NT2/D1 (cell line): Measurements from ENCODE around the gene MRPL21.

Source experiments
- DNase-seq: peaks from one replicate; pipeline ENCODE4 v3.0.0-alpha.2; 2011; ENCODE audit warnings: low read depth, low spot score
- H3K27me3 ChIP-seq: 2 replicates; pipeline ENCODE4 v1.6.0; 2011; ENCODE audit warnings: mild to moderate bottlenecking; ENCODE audit not compliant: insufficient read length, insufficient read depth
- H3K36me3 ChIP-seq: 2 replicates; pipeline ENCODE4 v1.6.1; 2011; ENCODE audit warnings: mild to moderate bottlenecking, low read length, mixed read lengths; ENCODE audit not compliant: insufficient read depth, insufficient read length
- H3K4me1 ChIP-seq: 2 replicates; pipeline ENCODE4 v1.5.1; 2011; ENCODE audit not compliant: insufficient read depth, insufficient read length
- H3K4me3 ChIP-seq: 2 replicates; pipeline ENCODE4 v1.5.1; 2011; ENCODE audit warnings: low read depth; ENCODE audit not compliant: insufficient read length
- H3K9ac ChIP-seq: 2 replicates; pipeline ENCODE4 v1.6.0; 2011; ENCODE audit warnings: low read depth; ENCODE audit not compliant: insufficient read length
- H3K9me3 ChIP-seq: 2 replicates; pipeline ENCODE4 v1.5.1; 2011; ENCODE audit warnings: mild to moderate bottlenecking, low read length; ENCODE audit not compliant: insufficient read depth
- SUZ12 ChIP-seq: IDR thresholded peaks from 2 replicates; pipeline ENCODE4 v1.6.1; 2011; ENCODE audit not compliant: insufficient read length, insufficient read depth; ENCODE audit errors: extremely low read depth
- YY1 ChIP-seq: IDR thresholded peaks from 2 replicates; pipeline ENCODE4 v1.6.1; 2011; ENCODE audit not compliant: insufficient read length, insufficient read depth
- ZNF274 ChIP-seq: IDR thresholded peaks from 2 replicates; pipeline ENCODE4 v1.6.1; 2011; ENCODE audit warnings: mild to moderate bottlenecking, low read depth, low read length

MRPL21 gene

DNA sequence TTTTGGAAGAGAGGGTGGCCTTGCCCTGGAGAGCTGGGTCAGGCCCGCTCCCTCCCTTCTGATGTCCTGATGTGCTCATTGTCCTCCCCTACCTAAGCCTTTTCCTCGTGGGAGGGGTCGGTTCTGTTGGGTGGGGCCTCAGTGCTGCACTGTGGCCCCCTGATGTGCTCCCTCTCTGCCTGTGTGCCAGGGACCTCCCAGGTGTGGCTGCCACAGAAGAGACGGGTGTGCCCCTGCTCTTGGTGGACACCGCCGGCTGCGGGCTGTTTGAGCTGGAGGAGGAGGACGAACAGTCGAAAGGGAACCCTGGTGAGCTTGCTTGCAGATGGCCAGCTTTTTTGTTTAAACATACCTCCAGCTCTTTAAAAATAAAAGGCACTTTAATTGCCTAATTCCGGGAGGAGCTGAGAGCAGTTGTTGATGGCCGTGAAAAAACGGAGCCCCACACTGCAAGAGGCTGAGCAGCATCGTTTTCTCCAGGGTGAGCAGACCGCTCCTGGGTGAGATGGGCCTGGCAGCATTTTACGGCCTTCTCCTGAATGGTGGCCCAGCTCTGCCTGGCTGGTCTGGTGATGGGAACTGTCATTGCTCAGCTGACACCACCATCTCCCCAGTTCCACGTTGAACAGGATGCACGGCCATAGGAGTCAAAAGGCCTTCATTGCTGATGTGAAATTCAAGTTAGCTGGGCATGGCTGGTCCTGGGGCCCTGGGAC, 30.1 kb upstream of the MRPL21 start:
- peaks cover 91% of the 10 kb centered on the region for H3K36me3 ChIP-seq

DNA sequence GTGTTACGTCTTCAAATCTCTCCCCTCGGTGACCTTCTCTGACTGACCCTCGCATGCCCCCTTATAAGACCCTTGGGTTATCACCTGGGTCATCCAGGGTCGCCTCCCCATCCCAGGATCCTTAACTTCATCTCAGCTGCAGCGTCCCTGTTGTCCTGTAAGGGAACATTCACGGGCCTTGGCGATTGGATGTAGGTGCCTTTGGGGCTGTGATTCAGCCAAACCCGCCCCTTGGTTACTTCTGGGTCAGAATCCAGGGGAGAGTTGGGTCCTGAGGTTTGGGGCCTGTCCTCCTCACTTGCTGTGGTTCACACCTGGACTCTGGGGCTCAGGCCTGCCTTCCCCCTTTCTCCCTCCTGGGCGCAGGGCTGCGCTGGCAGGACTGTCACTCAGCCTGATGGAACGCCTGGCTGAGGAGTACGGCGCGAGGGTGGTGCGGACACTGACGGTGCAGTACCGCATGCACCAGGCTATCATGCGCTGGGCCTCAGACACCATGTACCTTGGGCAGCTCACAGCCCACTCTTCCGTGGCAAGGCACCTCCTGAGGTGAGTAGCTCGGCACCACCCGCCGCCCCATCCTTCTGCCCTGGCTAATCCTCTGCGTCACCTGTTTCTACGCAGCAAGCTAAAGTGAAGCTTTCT, 29.4 kb upstream of the MRPL21 start:
- TF ChIP-seq ZNF274: no peak
- TF ChIP-seq SUZ12: no peak
- no peak for TF ChIP-seq YY1
- Histone ChIP-seq H3K27me3 (no peaks in the 10 kb centered on the region), H3K9me3 (no peaks in the 10 kb centered on the region), H3K9ac (no peak overlapping the region), H3K4me1 (no peaks in the 10 kb centered on the region), H3K36me3 (peaks cover 90% of the 10 kb centered on the region), H3K4me3 (no peak overlapping the region)
- no peak for DNase-seq

More for the DNA sequence above, 30.1 kb upstream of the MRPL21 start:
- Histone ChIP-seq H3K4me1 (no peaks in the 10 kb centered on the region), H3K9ac (no peak overlapping the region), H3K4me3 (no peak overlapping the region), H3K9me3 (no peaks in the 10 kb centered on the region), H3K27me3 (no peaks in the 10 kb centered on the region)
- TF ChIP-seq SUZ12 (no peak), YY1 (no peak), ZNF274 (no peak)
- DNase-seq: no peak

DNA sequence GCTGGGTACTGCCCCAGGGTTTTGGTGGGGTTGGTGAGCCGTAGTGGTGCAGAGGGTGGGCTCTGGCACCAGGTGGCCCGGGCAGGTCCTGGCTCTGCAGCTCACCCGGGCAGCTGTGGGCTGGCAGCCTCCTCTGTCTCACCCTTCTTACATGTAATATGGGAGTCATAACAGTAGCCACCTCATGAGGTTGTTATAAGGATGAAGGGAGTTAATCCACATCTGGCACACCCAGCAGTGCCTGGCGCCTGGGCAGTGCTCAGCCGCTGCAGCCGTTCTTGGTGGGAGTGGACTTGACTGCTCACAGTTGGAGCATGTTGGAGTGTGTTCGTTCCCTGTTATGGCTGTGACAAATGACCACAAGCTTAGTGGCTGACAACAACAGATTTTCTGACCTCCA, 28.7 kb upstream of the MRPL21 start:
- Histone ChIP-seq H3K27me3 (no peaks in the 10 kb centered on the region), H3K36me3 (peaks cover 91% of the 10 kb centered on the region), H3K9ac (no peak overlapping the region), H3K4me1 (no peaks in the 10 kb centered on the region), H3K9me3 (no peaks in the 10 kb centered on the region), H3K4me3 (no peak overlapping the region)
- DNase-seq: no peak
- no peak for TF ChIP-seq YY1

DNA sequence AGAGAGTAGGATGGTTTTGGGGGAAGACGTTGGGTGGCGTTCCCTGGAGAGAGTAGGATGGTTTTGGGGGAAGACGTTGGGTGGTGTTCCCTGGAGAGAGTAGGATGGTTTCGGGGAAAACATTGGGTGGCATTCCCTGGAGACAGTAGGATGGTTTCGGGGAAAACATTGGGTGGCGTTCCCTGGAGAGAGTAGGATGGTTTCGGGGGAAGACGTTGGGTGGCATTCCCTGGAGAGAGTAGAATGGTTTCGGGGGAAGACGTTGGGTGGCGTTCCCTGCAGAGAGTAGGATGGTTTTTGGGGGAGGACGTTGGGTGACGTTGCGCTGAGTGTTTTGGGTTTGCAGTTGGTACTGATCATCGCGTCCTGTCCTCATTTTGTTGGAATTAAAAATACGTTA, 28.3 kb upstream of the MRPL21 start:
- Histone ChIP-seq H3K4me1 (no peaks in the 10 kb centered on the region), H3K9me3 (no peaks in the 10 kb centered on the region), H3K36me3 (peaks cover 88% of the 10 kb centered on the region), H3K9ac (no peak overlapping the region), H3K4me3 (no peak overlapping the region), H3K27me3 (no peaks in the 10 kb centered on the region)
- DNase-seq: no peak
- TF ChIP-seq YY1 (no peak), SUZ12 (no peak), ZNF274 (no peak)

DNA sequence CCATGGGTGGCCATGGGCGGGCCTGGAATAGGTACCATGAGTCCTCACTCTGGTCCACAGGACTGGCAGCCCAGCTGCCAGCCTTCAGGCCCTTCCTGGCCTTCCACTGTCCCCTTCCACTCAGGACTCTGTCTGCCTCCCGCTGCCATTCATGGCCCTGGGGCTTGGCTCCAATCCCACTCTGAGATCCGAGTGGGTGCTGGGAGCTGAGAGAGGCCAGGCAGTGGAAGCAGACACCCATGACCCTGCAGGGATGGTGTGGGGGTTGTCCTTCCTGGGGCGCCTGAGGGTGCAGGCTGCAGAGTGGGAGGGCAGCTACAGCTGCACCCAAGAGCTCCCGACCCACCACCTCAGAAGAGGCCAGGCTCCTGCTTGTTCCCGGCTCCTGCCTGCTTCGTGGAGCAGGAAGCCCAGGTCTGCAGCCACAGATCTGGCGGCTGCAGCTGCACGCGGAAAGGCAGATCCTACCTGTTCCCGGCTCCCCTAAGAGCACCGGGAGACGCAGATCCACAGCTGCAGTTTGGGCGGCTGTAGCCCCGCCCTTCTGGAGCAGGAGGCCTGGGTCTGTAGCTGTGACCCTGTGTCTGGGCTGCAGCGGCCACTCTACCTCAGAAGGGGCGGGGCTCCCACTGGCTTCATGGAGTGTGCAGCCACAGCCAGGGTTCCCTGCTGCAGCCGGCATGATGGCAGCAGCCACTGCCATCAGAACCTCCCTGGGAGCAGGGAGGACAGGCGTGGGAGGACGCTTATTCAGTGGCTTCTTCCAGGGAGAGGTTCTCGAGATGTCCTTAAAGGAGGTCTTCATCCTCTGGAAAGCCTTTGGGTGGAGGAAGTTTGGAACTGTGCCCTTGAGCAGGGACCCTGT, 27.6 kb upstream of the MRPL21 start:
- H3K9ac ChIP-seq: no peak overlapping the region
- no peak overlapping the region for H3K4me3 ChIP-seq
- peaks cover 3% of the 10 kb centered on the region for H3K9me3 ChIP-seq
- no peak for DNase-seq
- no peaks in the 10 kb centered on the region for H3K4me1 ChIP-seq
- H3K27me3 ChIP-seq: no peaks in the 10 kb centered on the region
- TF ChIP-seq YY1 (no peak), ZNF274 (no peak), SUZ12 (no peak)
- H3K36me3 ChIP-seq: peaks cover 81% of the 10 kb centered on the region

DNA sequence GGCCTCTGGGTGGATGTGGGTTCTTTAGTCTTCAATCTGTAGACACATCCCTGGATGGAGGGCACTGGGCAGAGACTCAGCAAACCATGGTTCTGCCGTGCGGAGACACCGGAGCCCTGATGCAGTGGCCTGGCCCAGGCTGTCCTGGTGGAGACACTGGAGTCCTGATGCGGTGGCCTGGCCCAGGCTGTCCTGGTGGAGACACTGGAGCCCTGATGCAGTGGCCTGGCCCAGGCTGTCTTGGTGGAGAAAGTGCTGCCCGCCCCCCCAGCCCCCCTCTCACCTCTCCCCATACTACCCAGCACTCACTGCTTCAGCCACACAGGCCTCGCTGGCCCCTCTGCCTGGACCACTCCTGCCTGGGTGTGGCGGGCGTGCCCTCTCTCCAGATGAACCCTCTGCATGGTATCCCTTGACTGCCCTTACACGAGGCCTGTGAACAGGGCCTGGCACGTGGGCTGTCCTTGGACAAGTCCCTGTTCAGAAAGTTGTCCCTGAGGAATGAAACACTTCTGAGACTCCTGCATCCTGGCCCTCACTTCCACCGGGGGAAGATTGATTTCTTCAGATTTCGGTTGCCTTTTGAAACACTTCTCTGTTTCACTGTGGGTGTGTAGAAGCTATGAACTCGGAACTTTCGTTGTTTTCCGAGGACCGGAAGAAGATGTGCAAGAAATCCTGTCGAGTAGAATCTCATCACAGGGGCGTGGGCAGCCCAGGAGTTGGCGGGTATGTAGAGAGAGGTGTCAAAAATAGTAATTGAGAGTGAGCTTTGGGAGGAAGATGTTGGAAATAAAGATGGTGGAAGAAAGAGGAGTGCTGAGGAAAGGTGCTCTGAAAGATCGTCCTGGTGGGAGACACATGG, 26.3 kb upstream of the MRPL21 start:
- Histone ChIP-seq H3K4me3 (no peak overlapping the region), H3K9me3 (peaks cover 16% of the 10 kb centered on the region), H3K4me1 (no peaks in the 10 kb centered on the region), H3K36me3 (peaks cover 71% of the 10 kb centered on the region), H3K27me3 (no peaks in the 10 kb centered on the region), H3K9ac (no peak overlapping the region)
- TF ChIP-seq ZNF274 (no peak), SUZ12 (no peak), YY1 (no peak)
- no peak for DNase-seq

DNA sequence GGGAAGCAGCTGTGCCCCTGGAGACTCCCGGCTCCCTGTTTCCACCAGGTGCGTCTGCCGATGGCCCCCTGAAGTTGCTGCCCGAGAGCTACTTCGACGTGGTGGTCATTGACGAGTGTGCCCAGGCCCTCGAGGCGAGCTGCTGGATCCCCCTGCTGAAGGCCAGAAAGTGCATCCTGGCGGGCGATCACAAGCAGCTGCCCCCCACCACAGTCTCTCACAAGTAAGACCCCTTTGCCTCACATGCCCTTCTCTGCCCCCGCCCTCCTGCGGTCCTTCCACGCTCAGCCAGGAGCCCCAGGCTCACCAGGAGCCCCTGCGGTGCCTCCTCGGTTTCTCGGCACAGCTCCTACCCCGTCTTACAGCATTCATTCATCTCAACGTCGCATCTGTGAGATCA, 25.5 kb upstream of the MRPL21 start:
- H3K4me1 ChIP-seq: no peaks in the 10 kb centered on the region
- TF ChIP-seq ZNF274: no peak
- no peak for TF ChIP-seq SUZ12
- TF ChIP-seq YY1: no peak
- DNase-seq: no peak
- H3K9me3 ChIP-seq: peaks cover 23% of the 10 kb centered on the region
- no peaks in the 10 kb centered on the region for H3K27me3 ChIP-seq
- H3K36me3 ChIP-seq: peaks cover 67% of the 10 kb centered on the region
- no peak overlapping the region for H3K4me3 ChIP-seq
- H3K9ac ChIP-seq: no peak overlapping the region
